NB4 (cell line): ENCODE data around the gene TMEM121.

Experiments used
- CTCF ChIP-seq: IDR thresholded peaks from one replicate; pipeline ENCODE4 v1.5.1; 2012; ENCODE audit warnings: low read depth, low read length
- MYC ChIP-seq: IDR thresholded peaks from 2 replicates; pipeline ENCODE4 v1.6.1; 2011; ENCODE audit warnings: low read depth, low read length
- POLR2A ChIP-seq: IDR thresholded peaks from 2 replicates; pipeline ENCODE4 v1.6.1; 2011; ENCODE audit warnings: mild to moderate bottlenecking; ENCODE audit not compliant: insufficient read length; ENCODE audit errors: extremely low read depth
- TF ChIP-seq, protein P1 (sequence below): IDR thresholded peaks from 2 replicates; pipeline ENCODE4 v1.6.1; 2011; ENCODE audit warnings: low read depth, low read length

DNA sequence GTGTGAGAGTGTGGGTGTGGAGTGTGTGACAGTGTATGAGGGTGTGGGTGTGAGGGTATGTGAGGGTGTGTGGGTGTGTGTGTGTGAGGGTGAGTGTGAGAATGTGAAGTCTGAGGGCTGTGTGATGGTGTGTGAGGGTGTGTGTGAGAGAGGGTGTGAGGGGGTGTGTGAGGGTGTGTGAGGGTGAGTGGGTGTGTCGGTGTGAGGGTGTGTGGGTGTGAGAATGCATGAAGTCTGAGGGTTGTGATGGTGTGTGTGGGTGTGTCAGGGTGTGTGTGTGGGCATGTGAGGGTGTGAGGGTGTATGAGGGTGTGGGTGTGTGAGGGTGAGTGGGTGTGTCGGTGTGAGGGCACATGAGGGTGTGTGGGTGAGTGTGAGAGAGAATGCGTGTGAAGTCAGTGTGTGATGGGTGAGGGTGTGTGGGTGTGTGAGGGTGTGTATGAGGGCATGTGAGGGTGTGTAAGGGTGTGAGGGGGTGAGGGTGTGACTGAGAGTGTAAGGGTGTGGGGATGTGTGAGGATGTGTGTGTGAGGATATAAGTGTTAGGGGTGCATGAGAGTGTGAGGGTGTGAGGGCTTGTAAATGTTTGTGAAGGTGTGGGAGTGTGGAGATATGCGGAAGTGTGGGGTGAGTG lies 36.4 kb downstream of the TMEM121 start:
- TF ChIP-seq, protein P1, sequence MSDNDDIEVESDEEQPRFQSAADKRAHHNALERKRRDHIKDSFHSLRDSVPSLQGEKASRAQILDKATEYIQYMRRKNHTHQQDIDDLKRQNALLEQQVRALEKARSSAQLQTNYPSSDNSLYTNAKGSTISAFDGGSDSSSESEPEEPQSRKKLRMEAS = no peak
- TF ChIP-seq CTCF (no peak), POLR2A (no peak), MYC (no peak)
